Fibroblast of villous mesenchyme (primary cell): ENCODE results near the gene TSPAN33. TPM values are rescaled to one million over a fixed set of nuclear protein-coding genes. Genes with fewer than 3 reads are reported as not detected.
"Not testable (repeated sequence)": the region's sequence is repeated elsewhere in the genome, so short reads cannot be mapped to it uniquely, and the experiment has no call there.

Experiments
- DNase-seq: peaks from one replicate; pipeline ENCODE4 v3.0.0-alpha.2; 2010; ENCODE audit warnings: low read depth
- H3K4me3 ChIP-seq: 2 replicates; pipeline ENCODE4 v1.5.1; 2011; ENCODE audit warnings: low read depth, mild to moderate bottlenecking, low read length
- total RNA-seq: library from RNA; depleted of rRNA; stranded (reverse); fragments of >200 nt; gene quantifications from 2 replicates; pipeline ENCODE4 v1.2.3, GENCODE V29; 2012
- TF ChIP-seq, protein P1 (sequence below): IDR thresholded peaks from 2 replicates; pipeline ENCODE4 v1.5.1; 2012; ENCODE audit warnings: low read depth, mild to moderate bottlenecking, low read length; ENCODE audit not compliant: insufficient read depth

Gene TSPAN33
- total RNA-seq, 1 donor, result 0.43 TPM

DNA sequence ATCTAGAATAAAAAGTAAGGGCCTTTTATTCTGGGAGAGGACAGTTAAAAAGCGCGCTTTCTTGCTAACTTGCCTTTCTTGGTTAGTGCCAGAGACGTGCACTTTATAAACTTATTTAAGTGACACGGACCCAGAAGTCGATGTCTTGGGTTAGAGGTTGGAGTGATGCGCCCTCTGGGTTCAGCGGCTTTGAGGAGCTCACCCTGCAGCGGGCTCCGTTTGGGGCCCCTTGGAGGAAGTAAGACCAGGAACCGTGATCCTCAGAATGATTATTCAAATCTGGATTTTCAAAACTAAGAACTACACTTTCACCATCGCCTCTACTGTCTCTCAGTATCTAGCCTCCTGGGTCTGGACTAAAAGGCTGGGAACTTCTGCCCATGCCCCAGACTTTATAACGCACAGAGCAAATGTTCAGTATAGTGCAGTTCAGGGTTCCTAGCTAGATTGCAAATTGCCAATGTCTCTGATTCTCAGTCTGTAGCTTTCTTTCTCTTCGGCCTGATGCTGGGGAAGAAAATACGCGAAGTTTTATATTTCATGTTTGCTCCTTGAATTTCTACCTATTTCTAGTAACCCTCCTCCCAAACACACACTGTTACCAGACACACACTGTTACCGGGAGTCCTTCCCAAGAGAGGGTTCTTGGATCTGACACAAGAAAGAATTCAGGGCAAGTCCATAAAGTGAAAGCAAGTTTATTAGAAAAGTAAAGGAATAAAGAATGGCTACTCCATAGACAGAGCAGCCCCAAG, 25.4 kb downstream of the TSPAN33 start:
- no peak for DNase-seq
- TF ChIP-seq, protein P1, sequence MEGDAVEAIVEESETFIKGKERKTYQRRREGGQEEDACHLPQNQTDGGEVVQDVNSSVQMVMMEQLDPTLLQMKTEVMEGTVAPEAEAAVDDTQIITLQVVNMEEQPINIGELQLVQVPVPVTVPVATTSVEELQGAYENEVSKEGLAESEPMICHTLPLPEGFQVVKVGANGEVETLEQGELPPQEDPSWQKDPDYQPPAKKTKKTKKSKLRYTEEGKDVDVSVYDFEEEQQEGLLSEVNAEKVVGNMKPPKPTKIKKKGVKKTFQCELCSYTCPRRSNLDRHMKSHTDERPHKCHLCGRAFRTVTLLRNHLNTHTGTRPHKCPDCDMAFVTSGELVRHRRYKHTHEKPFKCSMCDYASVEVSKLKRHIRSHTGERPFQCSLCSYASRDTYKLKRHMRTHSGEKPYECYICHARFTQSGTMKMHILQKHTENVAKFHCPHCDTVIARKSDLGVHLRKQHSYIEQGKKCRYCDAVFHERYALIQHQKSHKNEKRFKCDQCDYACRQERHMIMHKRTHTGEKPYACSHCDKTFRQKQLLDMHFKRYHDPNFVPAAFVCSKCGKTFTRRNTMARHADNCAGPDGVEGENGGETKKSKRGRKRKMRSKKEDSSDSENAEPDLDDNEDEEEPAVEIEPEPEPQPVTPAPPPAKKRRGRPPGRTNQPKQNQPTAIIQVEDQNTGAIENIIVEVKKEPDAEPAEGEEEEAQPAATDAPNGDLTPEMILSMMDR, result no peak
- peak overlapping the region; percentile 49 for H3K4me3 ChIP-seq

DNA sequence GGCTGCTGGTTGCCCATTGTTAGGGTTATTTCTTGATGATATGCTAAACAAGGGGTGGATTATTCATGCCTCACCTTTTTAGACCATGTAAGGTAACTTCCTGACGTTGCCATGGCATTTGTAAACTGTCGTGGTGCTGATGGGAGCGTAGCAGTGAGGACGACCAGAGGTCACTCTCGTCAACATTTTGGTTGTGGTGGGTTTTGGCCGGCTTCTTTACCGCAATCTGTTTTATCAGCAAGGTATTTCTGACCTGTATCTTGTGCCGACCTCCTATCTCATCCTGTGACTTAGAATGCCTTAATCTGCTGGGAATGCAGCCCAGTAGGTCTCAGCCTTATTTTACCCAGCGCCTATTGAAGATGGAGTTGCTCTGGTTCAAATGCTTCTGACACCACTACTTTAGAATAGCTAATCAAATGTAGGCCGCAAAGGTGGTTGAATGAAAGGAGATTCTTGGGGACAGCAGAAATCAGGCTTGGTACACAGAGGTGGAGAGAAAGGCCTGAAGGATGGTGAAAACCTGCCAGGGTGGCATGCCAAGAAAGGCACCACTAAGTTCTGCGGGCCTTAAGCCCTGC, 26.0 kb downstream of the TSPAN33 start:
- H3K4me3 ChIP-seq, result no peak overlapping the region
- TF ChIP-seq, protein P1, result no peak
- DNase-seq, result no peak

DNA sequence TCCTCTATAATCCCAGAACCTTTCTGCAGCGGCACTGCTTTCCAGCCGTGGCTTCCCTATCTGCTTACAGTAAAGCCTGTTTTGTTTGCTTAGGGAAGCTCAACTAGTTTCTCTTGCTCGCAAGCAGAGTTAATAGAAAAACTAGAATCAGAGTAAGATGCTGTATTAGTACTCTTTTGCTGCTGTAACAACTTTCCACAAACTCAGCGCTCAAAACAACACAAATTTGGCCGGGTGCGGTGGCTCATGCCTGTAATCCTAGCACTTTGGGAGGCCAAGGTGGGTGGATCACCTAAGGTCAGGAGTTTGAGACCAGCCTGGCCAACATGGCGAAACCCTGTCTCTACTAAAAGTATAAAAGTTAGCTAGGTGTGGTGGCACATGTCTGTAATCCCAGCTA, 29.4 kb downstream of the TSPAN33 start:
- H3K4me3 ChIP-seq, DNase-seq: not testable (repeated sequence)

DNA sequence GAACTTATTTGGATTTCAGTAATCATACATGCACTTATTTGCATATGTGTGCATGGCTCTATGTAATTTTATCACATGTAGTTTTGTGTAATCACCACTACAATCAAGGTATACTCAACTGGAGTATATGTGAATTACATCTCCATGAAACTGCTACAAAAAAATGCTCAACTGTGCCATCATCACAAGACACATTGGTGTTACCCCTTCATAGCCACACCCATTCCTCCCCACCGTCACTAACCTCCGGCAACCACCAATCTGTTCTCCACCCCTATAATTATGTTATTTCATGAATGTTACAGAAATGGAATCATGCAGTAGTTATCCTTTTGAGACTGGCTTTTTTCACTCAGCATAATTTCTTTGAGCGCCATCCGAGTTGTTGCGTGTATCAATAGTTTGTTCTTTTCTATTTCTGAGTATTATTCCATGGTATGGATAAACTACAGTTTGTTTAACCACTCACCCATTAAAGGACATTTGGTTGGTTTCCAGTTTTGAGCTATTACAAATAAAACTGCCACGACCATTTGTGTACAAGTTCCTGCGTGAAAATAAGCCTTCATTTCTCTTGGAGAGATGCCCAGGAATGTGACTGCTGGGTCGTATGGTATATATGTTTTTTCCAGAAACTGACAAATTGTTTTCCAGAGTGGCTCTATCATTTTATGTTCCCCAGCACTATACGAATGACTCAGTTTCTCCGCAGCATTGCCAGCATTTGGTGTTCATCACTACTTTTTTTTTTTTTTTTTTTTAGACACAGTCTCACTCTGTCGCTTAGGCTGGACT, 32.6 kb downstream of the TSPAN33 start:
- DNase-seq, result no peak
- H3K4me3 ChIP-seq, result no peak overlapping the region
- TF ChIP-seq, protein P1, result no peak

DNA sequence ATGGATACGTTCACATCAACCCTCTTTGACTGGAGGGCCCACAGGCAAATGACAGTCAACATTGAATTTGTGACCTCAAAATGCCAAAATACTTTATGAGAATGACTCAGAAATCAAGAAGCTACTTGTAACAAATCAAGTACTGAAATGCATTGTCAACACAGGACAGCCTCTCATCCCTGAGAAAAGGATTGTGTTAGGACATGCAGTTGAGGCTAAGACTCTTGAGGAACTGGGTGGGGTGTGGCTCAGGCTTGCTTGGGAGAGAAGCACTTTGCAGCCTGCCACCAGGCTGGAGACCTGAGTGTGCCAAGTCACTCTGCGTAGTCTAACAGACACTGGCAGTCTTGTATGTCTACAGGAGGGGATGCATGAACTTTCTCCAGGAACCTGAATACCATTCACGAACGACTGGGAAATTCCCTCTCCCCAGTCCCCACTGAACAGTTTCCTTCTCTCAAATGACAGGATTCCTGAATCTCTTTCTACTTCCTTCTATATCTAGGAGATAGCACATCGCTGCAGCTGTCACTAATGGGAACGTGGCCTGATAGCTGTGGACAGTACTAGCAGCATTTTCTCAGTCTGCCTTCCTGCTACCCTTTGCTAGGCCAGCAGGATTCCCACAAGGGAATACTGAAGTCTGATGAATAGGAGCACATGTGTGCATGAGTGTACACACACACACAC, 40.6 kb downstream of the TSPAN33 start:
- DNase-seq, result no peak
- H3K4me3 ChIP-seq, result no peak overlapping the region
- TF ChIP-seq, protein P1, result no peak

DNA sequence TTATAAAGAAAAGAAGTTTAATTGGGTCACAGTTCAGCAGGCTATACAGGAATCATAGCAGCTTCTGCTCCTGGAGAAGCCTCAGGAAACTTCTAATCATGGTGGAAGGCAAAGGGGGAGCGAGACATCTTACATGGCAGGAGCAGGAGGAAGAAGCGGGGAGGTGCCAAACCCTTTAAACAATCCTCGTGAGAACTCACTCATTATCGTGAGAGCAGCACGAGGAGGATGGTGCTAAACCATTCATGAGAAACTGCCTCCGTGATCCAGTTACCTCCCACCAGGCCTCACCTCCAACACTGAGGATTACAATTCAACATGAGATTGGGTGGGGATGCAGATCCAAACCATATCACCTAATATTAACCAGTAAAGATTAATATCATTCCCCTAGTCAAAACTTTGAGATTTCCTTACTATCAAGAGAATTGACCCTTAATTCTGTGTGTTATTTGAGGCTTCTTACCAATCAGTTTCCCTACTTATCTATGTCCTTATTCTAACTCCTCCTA, 42.3 kb downstream of the TSPAN33 start:
- H3K4me3 ChIP-seq, result no peak overlapping the region
- DNase-seq, result no peak
- TF ChIP-seq, protein P1, result no peak
